ENCODE measurements around the gene TSHZ3. TPM values are rescaled to one million over a fixed set of nuclear protein-coding genes. Genes with fewer than 3 reads are reported as not detected.

The TSHZ3 gene
- total RNA-seq, 1 donor: 10.8 TPM

DNA sequence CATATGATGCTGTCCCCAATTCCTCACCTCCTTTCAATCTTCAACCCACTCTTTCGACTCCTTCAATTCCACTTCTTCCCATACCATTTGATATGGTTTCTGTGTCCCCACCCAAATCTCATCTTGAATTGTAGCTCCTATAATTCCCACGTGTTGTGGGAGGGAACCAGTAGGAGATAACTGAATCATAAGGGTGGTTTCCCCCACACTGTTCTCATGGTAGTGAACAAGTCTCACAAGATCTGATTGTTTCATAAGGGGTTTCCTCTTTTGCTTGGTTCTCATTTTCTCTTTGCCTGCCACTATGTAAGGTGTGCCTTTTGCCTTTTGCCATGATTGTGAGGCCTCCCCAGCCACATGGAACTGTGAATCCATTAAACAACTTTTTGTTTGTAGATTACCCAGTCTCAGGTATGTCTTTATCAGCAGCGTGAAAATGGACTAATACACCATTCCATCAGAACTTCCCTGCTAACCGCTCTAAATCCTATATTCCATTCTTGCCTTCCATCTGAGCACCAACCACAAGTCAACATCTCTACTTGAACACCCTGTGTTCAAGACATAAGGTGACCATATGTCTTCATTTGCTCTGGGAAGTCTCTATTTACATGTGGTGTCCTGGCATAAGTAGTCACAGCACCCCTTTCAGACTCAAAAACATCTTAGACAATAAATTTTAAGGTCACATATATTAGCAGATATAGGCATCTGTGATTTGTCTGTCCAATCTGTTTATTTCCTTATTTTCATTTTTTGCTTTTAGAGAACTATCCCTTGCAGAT lies 122.9 kb downstream of the TSHZ3 start:
- peak; percentile 55 for DNase-seq (ENCODE audit: low read depth)
- no peak overlapping the region for H3K4me3 ChIP-seq (ENCODE audit: low read depth, low read length)
- no peak for TF ChIP-seq CTCF (IDR thresholded peaks at IDR 0.05; ENCODE audit: insufficient read depth, low read depth, low read length)
